ENCODE results near the gene CERS6.

CERS6 gene

DNA sequence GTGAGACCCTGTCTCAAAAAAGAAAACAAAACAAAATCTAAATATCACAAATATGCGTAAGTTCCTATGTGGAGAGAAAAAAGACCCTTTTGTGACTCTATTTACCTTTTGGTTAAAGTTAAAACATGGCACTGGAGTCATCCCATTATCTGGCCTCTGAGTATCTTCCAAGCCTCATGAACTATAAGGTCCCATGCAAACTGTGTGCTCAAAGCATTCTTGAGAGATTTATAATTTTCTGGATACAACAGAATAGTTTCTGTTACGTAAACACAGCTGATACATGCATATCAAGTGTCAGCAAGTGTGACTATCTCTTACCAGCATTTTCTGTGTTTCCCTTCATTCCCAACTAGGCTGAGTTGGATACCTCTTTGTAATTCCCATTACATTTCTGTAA lies 337.5 kb downstream of the CERS6 start:
- DNase-seq (ENCODE audit: low read depth in 2 of 3, low spot score in 1 of 3) = no peak

DNA sequence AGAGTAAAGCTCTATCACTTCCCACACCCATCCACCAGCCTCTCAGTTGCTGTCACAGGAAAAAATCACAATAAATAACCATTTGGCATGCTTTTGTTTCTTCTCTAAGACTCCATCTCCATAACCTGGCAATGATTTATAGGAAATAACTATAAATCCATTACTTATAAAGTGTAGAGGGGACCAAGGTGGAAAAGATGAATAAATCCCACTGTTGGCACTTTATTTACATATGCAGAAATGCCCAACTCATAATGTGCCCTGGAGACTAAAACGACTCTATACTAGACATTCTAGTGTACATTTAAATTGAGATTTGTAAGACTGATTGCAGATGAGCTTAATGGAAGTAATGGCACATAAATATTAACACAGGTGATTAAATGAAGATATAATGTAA lies 338.9 kb downstream of the CERS6 start:
- no peak for DNase-seq (ENCODE audit: low read depth in 2 of 3, low spot score in 1 of 3)

GRCh38 chr2:168796090-168796577 lies 340.1 kb downstream of the CERS6 start:
- no peak for DNase-seq (ENCODE audit: low read depth in 2 of 3, low spot score in 1 of 3)

DNA sequence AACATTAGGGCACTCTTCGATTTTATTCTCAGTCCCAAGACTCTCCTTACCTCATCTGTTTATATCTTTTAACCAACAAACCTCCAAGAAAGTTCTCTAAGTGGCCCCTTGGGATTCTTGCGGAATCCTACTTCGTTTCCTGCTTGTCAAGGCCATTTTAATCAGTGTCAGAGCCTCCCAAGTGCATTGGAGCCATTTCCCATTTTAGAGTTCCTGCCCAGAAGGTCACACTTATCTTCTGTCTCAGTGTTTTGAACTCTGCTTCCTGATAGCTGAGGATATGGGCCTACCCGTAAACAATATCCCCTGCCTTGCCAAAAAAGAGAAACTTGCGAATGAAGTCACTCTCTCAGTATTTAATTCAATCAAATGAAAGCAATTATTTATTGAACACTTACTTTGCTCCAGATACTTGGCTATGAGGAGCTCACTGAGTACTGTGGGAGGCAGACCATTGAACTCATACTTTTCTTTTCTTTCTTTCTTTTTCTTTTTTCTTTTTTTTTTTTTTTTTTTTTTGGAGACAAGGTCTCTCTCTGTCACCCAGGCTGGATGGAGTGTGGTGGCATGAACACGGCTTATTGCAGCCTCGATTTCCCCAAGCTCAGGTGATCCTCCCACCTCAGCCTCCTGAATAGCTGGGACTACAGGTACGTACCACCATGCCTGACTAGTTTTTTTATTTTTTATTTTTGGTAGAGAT lies 340.7 kb downstream of the CERS6 start:
- DNase-seq (ENCODE audit: low read depth in 2 of 3, low spot score in 1 of 3) = no peak

- DNase-seq (ENCODE audit: low read depth in 2 of 3, low spot score in 1 of 3) = no peak
These were observed 341.2 kb downstream of the CERS6 start for GRCh38 chr2:168797286-168797655.

GRCh38 chr2:168798076-168798887 lies 342.2 kb downstream of the CERS6 start:
- no peak for DNase-seq (ENCODE audit: low read depth in 2 of 3, low spot score in 1 of 3)

DNA sequence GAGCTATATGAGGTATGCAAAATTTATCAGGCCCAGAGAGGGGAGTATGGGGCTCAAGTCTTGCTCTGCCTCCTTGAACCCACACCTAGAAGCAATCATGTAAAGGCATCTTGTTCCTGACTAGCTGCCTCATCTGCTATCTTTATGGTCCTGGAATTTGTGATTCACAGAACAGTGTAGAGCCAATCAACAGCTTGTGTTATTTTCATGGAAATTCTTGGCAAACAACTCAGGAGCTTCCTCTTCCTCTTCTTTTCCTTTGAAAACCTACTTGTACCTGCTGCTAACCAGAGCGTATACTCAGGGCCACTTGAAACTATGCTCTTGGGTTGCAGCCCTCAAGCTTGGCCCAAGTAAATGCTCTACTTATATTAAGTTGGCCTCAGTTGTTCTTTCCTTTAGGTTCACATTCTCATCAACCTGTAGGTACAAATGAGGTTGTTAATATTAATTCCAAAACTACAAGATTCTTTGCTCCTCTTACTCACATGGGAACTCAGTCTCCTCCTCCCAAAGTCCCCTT lies 342.9 kb downstream of the CERS6 start:
- DNase-seq (ENCODE audit: low read depth in 2 of 3, low spot score in 1 of 3) = no peak

DNA sequence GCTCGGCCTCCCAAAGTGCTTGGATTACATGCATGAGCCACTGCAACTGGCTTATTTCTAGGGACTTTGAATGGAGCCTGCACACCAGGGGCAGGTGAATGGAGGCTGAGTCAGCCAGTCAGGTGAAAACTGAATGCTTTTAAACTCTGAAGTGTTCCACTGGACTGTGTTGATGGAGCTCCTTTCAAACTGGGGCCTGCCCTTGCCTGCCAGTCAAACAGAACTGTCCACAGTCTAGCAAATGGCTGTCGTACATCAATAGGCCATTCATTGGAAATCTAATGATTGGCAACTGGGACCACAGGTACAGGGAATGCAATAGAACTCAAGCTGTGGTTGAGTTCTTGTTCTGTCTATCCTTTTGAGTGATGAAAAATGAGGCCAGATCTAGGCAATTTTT lies 345.4 kb downstream of the CERS6 start:
- DNase-seq (ENCODE audit: low read depth in 2 of 3, low spot score in 1 of 3) = no peak

DNA sequence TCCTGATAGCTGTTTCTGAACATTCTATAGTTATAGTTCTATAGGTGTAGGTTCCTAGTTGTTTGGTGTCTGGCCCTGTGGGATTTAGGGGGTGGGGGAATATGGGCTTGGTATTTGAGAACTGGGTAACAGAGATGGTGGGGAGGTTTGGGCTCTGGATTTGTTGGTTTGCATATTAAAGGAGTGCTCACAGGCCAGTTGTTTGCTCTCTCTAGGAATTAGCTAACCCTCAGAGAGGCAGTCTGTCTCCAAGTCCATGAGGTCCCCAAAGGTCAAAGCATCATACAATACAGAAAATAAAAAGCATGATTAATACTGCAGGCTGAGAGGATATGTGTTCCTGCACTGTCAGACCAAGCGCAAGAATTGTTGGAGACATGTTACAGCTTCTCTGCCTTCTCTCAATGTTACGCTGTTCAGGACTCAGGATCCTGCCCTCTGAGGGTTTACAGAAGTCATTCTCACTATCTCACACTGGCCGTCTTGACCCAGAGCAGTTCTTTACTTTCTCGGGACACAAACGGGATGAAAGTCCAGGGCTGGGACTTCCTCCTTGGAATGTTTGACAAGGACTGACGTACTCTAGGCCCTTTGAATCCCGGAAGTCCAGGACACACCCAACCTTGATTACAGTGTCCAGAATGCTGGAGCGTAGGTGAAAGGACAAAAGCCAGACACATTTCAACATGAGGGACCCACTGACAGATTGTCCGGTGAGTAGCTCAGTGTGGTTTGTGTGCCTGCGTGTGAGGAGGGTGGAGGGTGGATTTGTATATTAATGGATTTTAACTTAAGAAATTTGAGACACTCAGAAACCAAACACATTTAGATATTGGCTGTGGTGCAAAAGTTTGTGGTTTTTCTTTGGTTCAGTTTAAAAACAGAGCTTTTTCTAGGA lies 346.1 kb downstream of the CERS6 start, which contains the start of gene NOSTRIN:
TSS of gene NOSTRIN (plus strand) at position 677 of the 898 bp plus-strand sequence. CDS start at position 687, 10 bp downstream.
- no peak for DNase-seq (ENCODE audit: low read depth in 2 of 3, low spot score in 1 of 3)

- no peak for DNase-seq (ENCODE audit: low read depth in 2 of 3, low spot score in 1 of 3)
These were observed 347.0 kb downstream of the CERS6 start for GRCh38 chr2:168802859-168803725.

GRCh38 chr2:168804214-168804613 lies 348.1 kb downstream of the CERS6 start:
- DNase-seq (ENCODE audit: low read depth in 2 of 3, low spot score in 1 of 3) = no peak

DNA sequence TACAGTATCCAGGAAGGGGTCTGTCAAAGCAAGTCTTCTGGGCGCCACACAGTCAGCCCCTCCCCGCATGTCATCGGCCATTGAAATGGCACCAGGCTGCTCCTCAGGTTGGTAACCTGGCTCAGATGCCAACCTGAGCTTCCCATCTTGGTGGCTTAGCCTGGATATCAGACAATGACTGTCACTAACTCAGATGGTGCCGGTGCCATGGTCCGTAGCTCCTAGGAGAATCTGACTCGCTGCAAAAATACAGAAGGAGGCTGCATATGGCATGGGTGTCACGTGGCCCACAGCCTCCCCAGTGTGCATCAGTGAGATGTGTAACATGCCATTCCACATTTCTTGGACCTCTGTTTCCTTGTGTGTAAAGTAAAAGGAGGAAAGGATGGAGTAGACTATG lies 349.5 kb downstream of the CERS6 start:
- DNase-seq (ENCODE audit: low read depth in 2 of 3, low spot score in 1 of 3) = no peak

DNA sequence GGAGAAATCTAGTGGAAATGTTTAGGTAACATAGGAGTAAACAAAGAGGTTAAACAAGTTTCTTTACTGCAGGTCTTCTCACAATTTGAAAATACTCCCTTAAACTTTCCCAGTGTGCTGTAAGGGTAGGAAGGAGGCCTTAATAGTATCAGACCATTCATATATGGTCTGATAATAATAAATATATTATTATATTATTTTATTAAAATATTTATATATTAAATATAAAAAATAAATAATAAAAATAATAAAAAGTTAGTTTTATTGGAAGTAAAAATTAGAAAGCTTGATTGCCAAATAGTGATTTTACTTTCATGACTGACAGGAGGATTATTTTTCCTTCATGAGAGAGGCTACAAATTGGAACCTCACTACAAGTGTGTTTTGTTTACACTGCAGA lies 353.5 kb downstream of the CERS6 start:
- DNase-seq (ENCODE audit: low read depth in 2 of 3, low spot score in 1 of 3) = no peak

DNA sequence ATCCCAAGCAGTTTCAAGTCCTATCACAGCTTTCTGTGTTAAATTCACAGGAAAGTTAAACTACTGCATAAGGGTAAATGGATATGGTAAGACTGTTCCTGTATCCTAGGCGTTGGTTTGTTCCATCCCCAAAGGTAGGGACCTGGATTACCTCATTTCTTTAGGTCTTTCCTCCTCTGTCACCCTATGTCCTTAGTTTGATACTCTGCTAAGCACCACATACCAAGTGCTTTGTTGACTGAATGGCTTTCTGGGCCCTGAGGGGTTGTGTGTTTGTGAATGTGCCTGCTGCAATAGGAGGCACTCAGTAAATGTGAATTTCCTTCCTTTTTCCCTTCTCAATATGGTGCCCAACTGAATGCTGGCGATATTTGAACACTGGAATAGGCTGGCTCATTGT lies 354.2 kb downstream of the CERS6 start:
- DNase-seq (ENCODE audit: low read depth in 2 of 3, low spot score in 1 of 3) = no peak

DNA sequence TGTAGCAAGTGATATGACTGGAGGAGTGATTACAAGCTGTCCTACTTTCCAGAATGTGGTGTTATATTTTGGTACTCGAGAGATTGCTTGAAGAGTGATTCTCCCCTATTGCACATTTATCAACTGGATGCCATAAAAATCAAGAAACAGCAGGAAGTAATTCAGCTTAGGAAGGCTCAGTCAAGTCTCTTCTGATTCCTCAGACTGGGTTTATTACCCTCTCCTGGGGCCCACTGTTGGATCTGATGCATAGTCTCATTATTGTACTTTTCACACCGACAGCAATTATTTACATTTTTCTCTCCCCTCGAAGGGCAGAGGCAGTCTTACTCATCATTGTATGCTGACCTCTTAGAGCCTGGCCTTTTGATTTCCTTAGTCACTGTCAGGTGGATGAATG lies 355.6 kb downstream of the CERS6 start:
- no peak for DNase-seq (ENCODE audit: low read depth in 2 of 3, low spot score in 1 of 3)

- no peak for DNase-seq (ENCODE audit: low read depth in 2 of 3, low spot score in 1 of 3)
These were observed 358.0 kb downstream of the CERS6 start for GRCh38 chr2:168814046-168814445.

- DNase-seq (ENCODE audit: low read depth in 2 of 3, low spot score in 1 of 3) = no peak
These were observed 359.2 kb downstream of the CERS6 start for GRCh38 chr2:168814939-168815907.

- DNase-seq (ENCODE audit: low read depth in 2 of 3, low spot score in 1 of 3) = no peak
These were observed 360.3 kb downstream of the CERS6 start for GRCh38 chr2:168816369-168816768.
